Esophagus muscularis mucosa (tissue), 3 donors: ENCODE results near the gene ABTB2.

Experiments used
- CTCF ChIP-seq, 3 experiments: fragments of 200-600 bp in 2 of 3; fragments of 450-650 bp in 1 of 3; sonication (generic) in 2 of 3; IDR thresholded peaks; one replicate each; pipeline ENCODE4 v1.5.1; 2017 to 2019; ENCODE audit warnings: antibody characterized with exemption in 3 of 3, mild to moderate bottlenecking in 2 of 3, moderate library complexity in 1 of 3
- POLR2AphosphoS5 ChIP-seq, 2 donors: sonication (generic); formaldehyde crosslinking; IDR thresholded peaks; one replicate each; pipeline ENCODE4 v1.6.1; 2017; ENCODE audit warnings: antibody characterized with exemption in 2 of 2

GRCh38 chr11:34397120-34397519 is 39.3 kb upstream of the ABTB2 start:
- no peak for TF ChIP-seq CTCF (IDR thresholded peaks at IDR 0.05)
- no peak for TF ChIP-seq POLR2AphosphoS5 (IDR thresholded peaks at IDR 0.05)
